ENCODE data around the gene TNFSF10. TPM values are rescaled to one million over a fixed set of nuclear protein-coding genes. Genes with fewer than 3 reads are reported as not detected.
A peak's percentile ranks its signal among the peaks of the same experiment; 100 is the strongest.
"Not testable (repeated sequence)": the region's sequence is repeated elsewhere in the genome, so short reads cannot be mapped to it uniquely, and the experiment has no call there.

The TNFSF10 gene
- 10 to 100 TPM; 12.9 to 24.3 (median 18.8) TPM for total RNA-seq

DNA sequence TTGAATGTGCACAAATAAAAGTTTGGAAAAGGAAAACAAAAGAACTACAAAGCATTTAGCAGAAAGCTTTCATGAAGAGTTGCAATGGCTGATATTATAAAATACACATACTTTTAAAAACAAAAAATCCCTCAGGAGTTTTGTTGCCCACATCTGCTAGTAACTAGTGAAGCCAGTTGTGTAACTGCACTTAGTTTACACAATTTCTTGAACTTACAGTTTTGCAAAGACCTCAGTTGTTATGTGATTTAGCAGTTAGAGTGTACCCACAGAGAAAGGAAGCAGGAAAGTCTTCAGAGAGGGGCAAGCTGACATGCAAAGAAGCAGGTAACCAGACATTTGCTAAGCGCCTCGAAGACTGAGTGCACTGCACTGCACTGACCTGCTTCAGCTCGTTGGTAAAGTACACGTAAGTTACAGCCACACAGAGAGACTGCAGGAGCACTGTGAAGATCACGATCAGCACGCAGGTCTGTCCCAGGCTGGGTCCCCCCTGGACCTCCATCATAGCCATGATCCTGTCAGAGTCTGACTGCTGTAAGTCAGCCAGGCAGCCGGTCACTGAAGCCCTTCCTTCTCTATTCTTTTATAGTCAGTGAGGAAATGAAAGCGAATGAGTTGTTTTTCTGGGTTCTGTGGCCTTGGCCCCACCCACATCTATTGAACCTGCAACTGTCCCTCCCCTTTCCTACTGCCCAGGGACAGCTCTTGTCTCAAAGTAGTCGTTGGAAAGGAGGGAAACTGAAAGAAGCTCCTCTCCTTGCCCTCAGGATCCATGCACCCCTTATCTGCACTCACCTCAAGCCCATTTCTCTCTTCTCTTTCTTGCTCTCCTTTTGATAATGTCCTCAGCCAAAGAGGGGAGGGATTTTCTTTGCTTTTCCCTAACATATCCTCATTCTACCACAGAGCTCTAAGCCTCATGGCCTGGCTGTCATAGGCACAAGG is at the start of gene TNFSF10:
TNFSF10 (minus strand) TSS at position 560 of the 948 bp plus-strand sequence; CDS start at position 514, 46 bp downstream.
- H3K36me3 Mint-ChIP-seq (ENCODE audit: insufficient read depth) = peaks cover 3% of the 10 kb centered on the region
- peaks cover 54% of the 10 kb centered on the region for H3K4me1 Mint-ChIP-seq (ENCODE audit: low read depth)
- H3K9me3 Mint-ChIP-seq = no peaks in the 10 kb centered on the region
- H3K27me3 Mint-ChIP-seq (ENCODE audit: low read depth) = no peaks in the 10 kb centered on the region
- H3K4me3 Mint-ChIP-seq = peak within 1 kb of the TSS; percentile 88
- DNase-seq (peak; percentile 29), ATAC-seq (peak; percentile 67 to 76)

DNA sequence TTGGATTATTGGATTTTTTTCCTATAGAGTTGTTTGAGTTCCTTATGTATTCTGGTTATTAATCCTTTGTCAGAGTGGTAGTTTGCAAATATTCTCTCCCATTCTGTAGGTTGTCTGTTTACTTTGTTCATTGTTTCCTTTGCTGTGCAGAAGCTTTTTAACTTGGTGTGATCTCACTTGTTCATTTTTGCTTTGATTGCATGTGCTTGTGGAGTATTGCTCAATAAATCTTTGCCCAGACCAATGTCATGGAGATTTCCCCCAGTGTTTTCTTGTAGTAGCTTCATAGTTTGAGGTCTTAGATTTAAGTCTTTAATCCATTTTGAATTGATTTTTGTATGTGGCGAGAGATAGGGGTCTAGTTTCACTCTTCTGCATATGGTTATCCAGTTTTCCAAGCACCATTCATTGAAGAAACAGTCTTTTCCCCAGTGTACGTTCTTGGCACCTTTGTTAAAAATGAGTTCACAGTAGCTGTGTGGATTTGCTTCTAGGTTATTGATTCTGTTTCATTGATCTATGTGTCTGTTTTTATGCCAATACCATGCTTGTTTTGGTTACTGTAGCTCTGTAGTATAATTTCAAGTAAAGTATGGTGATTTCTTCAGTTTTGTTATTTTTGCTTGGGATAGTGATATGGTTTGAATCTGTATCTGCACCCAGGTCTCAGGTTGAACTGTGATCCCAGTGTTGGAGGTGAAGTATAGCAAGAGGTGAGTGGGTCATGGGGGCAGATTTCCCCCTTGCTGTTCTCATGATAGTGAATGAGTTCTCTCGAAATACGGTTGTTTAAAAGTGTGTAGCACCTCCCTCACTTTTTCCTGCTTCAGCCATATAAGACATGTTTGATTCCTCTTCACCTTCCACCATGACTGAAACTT is 46.1 kb upstream of the TNFSF10 start:
- Mint-ChIP-seq H3K27me3 (ENCODE audit: low read depth) (no peaks in the 10 kb centered on the region), H3K4me1 (ENCODE audit: low read depth) (peaks cover 10% of the 10 kb centered on the region), H3K4me3 (no peak overlapping the region), H3K9me3 (no peaks in the 10 kb centered on the region), H3K36me3 (ENCODE audit: insufficient read depth) (no peaks in the 10 kb centered on the region)
- no peak for ATAC-seq
- DNase-seq = no peak

DNA sequence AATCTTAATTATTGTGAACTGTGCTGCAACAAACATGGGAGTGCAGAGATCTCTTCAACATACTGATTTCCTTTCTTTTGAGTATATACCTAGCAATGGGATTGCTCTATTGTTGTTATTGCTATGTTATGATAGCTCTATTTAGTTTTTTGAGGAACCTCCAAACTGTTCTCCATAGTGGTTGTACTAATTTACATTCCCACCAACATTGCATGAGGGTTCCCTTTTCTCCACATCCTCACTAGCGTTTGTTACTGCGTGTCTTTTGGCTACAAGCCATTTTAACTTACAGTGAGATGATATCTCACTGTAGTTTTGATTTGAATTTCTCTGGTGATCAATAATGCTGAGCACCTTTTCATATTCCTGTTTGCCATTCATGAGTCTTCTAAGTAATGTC is 45.5 kb upstream of the TNFSF10 start:
- no peaks in the 10 kb centered on the region for H3K9me3 Mint-ChIP-seq
- no peak for ATAC-seq
- no peaks in the 10 kb centered on the region for H3K36me3 Mint-ChIP-seq (ENCODE audit: insufficient read depth)
- peaks cover 13% of the 10 kb centered on the region for H3K4me1 Mint-ChIP-seq (ENCODE audit: low read depth)
- no peak for DNase-seq
- H3K4me3 Mint-ChIP-seq = no peak overlapping the region
- no peaks in the 10 kb centered on the region for H3K27me3 Mint-ChIP-seq (ENCODE audit: low read depth)

DNA sequence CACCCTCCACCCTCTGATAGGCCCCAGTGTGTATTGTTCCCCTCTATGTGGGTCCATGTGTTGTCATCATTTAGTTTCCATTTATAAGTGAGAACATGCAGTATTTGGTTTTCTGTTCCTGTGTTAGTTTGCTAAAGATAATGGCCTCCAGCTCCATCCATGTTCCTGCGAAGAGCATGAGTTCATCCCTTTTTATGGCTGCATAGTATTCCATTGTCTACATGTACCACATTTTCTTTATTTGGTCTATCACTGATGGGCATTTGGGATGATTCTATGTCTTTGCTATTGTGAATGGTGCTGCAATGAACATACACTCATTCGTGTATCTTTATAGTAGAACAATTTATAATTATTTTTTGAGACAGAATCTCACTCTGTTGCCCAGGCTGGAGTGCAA is 43.6 kb upstream of the TNFSF10 start:
- ATAC-seq; H3K36me3 Mint-ChIP-seq (ENCODE audit: insufficient read depth); H3K9me3 Mint-ChIP-seq; H3K4me3 Mint-ChIP-seq; DNase-seq; H3K27me3 Mint-ChIP-seq (ENCODE audit: low read depth): not testable (repeated sequence)
- peaks cover 30% of the 10 kb centered on the region for H3K4me1 Mint-ChIP-seq (ENCODE audit: low read depth)

DNA sequence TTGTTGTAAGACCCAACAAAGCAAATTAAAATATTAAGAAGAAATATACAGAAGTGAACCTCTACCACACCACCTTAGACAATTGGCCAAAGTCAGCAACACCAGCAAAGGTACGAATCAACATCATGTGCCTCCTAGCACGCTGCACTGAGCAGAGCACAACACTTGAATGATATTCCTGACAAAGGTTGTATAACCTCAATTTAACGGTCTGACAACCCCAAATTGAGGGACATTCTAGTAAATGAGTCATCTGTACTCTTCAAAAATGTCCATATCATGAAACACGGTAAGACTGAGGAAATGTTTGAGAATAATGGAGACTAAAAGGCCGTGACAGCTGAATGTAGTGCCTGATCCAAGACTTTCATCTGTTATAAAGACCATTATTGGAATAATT is 41.3 kb upstream of the TNFSF10 start:
- Mint-ChIP-seq H3K9me3 (no peaks in the 10 kb centered on the region), H3K27me3 (ENCODE audit: low read depth) (no peaks in the 10 kb centered on the region), H3K4me3 (no peak overlapping the region), H3K4me1 (ENCODE audit: low read depth) (peaks cover 36% of the 10 kb centered on the region), H3K36me3 (ENCODE audit: insufficient read depth) (no peaks in the 10 kb centered on the region)
- ATAC-seq (no peak), DNase-seq (no peak)

DNA sequence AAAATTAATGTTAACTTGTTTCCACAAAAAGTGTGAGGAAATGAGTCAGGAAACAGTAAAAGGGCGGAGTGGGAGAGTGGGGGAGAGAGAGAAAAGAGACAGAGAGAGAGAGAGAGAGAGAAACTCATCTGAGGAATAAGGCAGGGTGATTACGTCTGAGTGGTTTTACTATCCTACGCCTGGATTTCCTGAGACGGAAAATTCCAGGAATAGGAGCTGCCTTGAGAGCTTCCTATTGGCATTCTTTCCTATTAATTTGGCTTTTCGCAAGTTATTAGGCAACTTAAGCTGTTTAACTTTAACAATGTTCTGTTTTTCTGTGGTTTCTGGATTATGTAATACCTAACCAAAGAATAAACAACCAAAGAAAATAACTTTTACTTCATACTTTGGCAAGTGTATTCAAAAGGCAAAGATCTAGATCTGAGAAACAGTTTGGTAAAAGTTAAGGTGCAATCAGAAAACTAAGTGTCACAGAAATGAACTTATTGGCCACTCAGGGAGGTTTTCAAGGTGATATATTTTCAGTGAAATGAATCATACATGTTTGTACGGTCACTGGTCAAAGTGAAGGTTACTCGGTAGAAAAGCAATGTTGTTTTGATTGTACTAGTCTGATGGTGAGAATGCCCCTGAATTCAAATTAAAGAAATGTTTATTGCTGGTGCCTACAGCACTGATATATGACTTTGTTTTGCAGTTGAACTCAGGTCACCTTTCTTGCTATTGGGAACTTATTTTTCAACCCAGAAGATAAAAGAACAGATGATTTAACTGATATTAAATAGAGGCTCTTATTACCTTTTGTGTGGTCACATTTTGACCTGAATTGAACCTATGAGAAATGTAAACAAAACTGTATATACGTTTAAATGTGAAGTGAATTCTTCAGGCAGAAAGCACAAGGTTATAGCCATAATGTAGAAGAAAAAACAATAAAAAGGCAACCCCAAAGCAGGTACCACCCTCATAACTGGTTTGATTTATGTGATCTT is 39.9 kb upstream of the TNFSF10 start:
- no peaks in the 10 kb centered on the region for H3K36me3 Mint-ChIP-seq (ENCODE audit: insufficient read depth)
- H3K9me3 Mint-ChIP-seq = no peaks in the 10 kb centered on the region
- H3K4me1 Mint-ChIP-seq (ENCODE audit: low read depth) = peaks cover 32% of the 10 kb centered on the region
- DNase-seq (no peak), ATAC-seq (peak; percentile 71)
- peak overlapping the region; percentile 42 for H3K4me3 Mint-ChIP-seq
- no peaks in the 10 kb centered on the region for H3K27me3 Mint-ChIP-seq (ENCODE audit: low read depth)

DNA sequence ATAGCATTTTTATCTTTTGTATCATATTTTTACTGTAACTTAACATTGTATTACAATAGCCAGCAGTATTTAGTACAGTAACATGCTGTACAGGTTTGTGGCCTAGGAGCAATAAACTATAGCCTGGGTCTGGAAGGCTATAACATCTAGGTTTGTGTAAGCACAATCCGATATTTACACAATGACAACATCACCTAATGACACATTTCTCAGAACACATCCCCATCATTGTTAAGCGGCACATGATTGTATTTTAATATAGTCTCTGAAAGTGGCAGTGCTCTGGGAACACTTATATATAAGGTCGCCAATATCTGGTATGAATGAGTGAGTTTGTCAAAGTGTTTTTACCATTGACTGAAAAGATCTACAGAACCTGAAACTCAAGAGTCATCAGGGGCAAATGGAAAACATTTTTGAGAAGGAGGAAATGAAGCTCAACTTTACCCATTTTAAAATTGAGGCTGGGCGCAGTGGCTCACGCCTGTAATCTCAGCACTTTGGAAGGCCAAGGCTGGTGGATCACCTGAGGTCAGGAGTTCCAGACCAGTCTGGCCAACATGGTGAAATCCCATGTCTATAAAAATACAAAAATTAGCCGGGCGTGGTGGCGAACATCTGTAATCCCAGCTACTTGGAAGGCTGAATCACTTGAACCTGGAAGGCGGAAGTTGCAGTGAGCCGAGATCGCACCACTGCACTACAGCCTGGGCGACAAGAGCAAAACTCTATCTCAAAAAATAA is 38.8 kb upstream of the TNFSF10 start:
- DNase-seq = no peak
- ATAC-seq = peak; percentile 72 to 80
- no peaks in the 10 kb centered on the region for H3K9me3 Mint-ChIP-seq
- peaks cover 41% of the 10 kb centered on the region for H3K4me1 Mint-ChIP-seq (ENCODE audit: low read depth)
- no peaks in the 10 kb centered on the region for H3K27me3 Mint-ChIP-seq (ENCODE audit: low read depth)
- no peaks in the 10 kb centered on the region for H3K36me3 Mint-ChIP-seq (ENCODE audit: insufficient read depth)
- H3K4me3 Mint-ChIP-seq = peak overlapping the region; percentile 71

DNA sequence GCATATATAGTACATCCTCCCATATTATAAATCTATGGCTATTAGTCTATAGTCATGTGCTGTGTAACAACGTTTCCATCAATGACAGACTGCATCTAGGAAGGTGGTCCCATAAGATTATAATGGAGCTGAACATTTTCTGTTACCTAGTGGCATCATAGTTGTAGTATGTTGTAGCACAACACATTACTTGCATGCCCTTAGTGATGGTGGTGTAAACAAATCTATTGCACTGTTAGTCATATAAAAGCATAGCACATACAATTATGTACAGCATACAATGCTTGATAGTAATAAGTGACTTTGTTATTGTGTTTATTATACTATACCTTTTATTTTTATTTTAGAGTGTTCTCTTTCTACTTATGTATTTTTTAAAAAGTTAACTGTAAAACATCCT is 37.4 kb upstream of the TNFSF10 start:
- ATAC-seq (no peak), DNase-seq (no peak)
- Mint-ChIP-seq H3K4me3 (no peak overlapping the region), H3K9me3 (no peaks in the 10 kb centered on the region), H3K36me3 (ENCODE audit: insufficient read depth) (no peaks in the 10 kb centered on the region), H3K27me3 (ENCODE audit: low read depth) (no peaks in the 10 kb centered on the region), H3K4me1 (ENCODE audit: low read depth) (peaks cover 42% of the 10 kb centered on the region)

DNA sequence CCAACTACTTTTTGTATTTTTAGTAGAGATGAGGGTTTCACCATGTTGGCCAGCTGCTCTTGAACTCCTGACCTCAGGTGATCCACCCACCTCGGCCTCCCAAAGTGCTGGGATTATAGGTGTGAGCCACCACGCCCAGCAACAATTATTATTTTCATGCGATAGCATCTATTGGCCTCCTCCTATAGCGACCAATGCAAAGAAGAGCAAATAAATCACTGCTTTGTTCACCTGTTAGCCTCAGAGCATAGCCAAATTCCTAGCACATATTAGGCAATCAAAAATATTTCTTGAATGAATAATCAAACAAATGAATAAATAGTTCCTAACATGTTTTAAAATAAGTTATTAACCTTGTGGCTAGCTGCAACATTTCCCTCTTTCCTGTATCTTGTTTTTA is 36.8 kb upstream of the TNFSF10 start:
- ATAC-seq (no peak), DNase-seq (no peak)
- peaks cover 42% of the 10 kb centered on the region for H3K4me1 Mint-ChIP-seq (ENCODE audit: low read depth)
- no peaks in the 10 kb centered on the region for H3K9me3 Mint-ChIP-seq
- no peaks in the 10 kb centered on the region for H3K27me3 Mint-ChIP-seq (ENCODE audit: low read depth)
- no peak overlapping the region for H3K4me3 Mint-ChIP-seq
- no peaks in the 10 kb centered on the region for H3K36me3 Mint-ChIP-seq (ENCODE audit: insufficient read depth)

DNA sequence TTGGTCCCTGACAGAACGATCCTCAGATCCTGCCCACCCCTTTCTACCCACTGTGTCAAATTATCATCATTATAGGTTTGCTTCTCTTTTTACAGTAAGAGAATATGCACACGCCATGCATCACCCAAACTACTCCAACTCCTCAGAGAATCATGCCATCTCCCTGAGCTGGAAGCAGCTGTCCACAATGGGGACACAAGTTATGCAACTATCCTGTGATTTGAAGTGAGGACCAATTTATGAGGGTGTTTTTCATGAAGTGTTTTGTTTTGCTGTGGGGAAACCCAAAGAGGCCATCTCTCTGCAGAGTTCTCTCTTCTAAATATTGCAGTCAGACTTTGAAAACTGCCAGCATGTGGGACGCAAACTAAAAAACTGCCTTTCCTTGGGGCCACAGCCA is 35.8 kb upstream of the TNFSF10 start:
- Mint-ChIP-seq H3K4me3 (no peak overlapping the region), H3K4me1 (ENCODE audit: low read depth) (peaks cover 40% of the 10 kb centered on the region), H3K36me3 (ENCODE audit: insufficient read depth) (no peaks in the 10 kb centered on the region), H3K9me3 (no peaks in the 10 kb centered on the region), H3K27me3 (ENCODE audit: low read depth) (no peaks in the 10 kb centered on the region)
- no peak for ATAC-seq
- no peak for DNase-seq

DNA sequence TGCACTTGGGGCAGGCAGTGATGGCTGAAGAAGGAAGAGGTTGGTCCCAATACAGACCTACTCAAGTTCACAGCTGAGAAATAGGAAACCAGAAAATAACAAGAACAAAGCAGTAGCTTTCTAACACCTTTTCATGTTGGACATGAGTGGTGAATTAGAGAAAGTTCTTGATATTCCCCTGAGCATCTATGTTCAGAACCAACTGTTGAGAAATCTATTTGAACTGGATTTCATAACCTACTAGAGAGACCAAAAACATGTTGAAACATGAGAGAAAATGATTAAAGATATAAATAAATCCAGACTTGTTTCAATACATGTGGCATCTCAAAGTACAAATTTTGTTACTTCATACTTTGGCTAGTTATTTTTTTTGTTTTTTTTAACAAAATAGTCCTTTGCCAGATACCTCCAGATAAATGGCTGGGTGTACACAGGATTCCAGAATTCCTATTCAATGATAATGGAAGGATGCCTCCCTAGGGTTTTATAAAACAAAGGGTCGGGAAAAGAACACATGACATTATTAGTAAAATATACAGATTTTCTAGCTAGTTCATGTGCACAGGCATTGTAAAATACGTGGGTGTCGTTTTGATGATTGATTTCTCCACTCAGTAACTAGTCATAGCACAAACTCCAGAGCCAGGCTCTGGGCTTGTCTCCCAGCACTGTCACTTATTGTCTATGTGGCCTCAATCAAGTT is 34.4 kb upstream of the TNFSF10 start:
- no peak overlapping the region for H3K4me3 Mint-ChIP-seq
- ATAC-seq (peak; percentile 54 to 55), DNase-seq (no peak)
- H3K4me1 Mint-ChIP-seq (ENCODE audit: low read depth) = peaks cover 26% of the 10 kb centered on the region
- no peaks in the 10 kb centered on the region for H3K36me3 Mint-ChIP-seq (ENCODE audit: insufficient read depth)
- H3K9me3 Mint-ChIP-seq = no peaks in the 10 kb centered on the region
- H3K27me3 Mint-ChIP-seq (ENCODE audit: low read depth) = no peaks in the 10 kb centered on the region

DNA sequence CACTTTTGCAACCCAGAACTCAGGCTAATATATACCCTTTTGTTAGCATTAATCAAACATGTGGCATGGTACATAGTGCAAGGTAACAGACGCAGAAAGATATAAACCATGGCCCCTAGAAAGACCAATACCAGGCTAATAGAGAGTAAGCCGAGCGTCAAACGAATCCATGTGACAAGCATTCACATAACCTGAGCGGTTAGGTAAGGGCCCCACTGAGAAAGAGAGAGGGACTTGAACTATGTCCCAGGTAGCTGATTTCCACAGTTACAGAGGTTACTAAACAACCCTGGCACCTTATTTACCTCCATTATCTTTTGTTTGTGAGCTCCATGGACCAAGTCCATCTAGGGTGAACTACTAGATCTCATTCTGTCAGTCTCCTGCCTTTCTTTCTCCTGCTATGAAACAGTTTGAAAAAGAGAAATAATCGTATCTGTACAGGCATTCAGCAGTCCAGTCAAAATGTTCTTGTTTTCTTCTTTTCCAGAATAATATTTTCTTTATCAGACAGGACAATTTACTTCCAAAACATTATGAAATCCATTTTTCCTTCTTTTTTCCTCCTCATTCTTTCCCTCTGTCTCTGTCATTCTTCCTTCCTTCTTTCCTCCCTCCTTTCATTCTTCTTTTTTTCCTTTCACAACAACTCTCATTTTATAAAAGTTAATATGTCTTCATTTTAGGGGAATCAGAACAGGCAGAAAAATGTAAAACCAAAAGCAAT is 30.5 kb upstream of the TNFSF10 start:
- DNase-seq (no peak), ATAC-seq (no peak)
- Mint-ChIP-seq H3K9me3 (no peaks in the 10 kb centered on the region), H3K4me1 (ENCODE audit: low read depth) (peaks cover 35% of the 10 kb centered on the region), H3K36me3 (ENCODE audit: insufficient read depth) (no peaks in the 10 kb centered on the region), H3K4me3 (no peak overlapping the region), H3K27me3 (ENCODE audit: low read depth) (no peaks in the 10 kb centered on the region)

Data from activated T-cell treated with anti-CD3 and anti-CD28 coated beads, Interleukin-2, amount 50 U/mL, for 4 hours (primary cell).